ENCODE measurements around the gene HTR2A.

- TF ChIP-seq EP300 (conservative IDR thresholded peaks at IDR 0.05; ENCODE audit: poor library complexity, severe bottlenecking) (no peak), CTCF (IDR thresholded peaks at IDR 0.05; ENCODE audit: poor library complexity, severe bottlenecking) (no peak), RAD21 (conservative IDR thresholded peaks at IDR 0.05) (no peak), EZH2 (IDR thresholded peaks at IDR 0.05; ENCODE audit: borderline replicate concordance, insufficient read depth, low read length, poor library complexity, severe bottlenecking) (no peak), POLR2AphosphoS5 (IDR thresholded peaks at IDR 0.05) (no peak), REST (IDR thresholded peaks at IDR 0.05; ENCODE audit: borderline replicate concordance) (no peak)
Measured at GRCh38 chr13:46866150-46866549, 30.7 kb downstream of the HTR2A start.
